Endothelial cell of umbilical vein (primary cell): Measurements from ENCODE around the gene MAP1S. TPM values are rescaled to one million over a fixed set of nuclear protein-coding genes. Genes with fewer than 3 reads are reported as not detected.
A peak's percentile ranks its signal among the peaks of the same experiment; 100 is the strongest.

ENCODE experiments used
- BruUV-seq: library from RNA; stranded (reverse); fragments of 400-500 nt; replicated peaks from 2 replicates; lab custom pipeline; 2021; lab: Mats Ljungman, UMichigan
- CTCF ChIA-PET: fragments of 300-600, 350-600 bp; sonication (Branson Sonifier 250); formaldehyde crosslinking; loops from one replicate; lab custom pipeline; 2021; ENCODE audit warnings: antibody characterized with exemption, inconsistent platforms; lab: Charles Lee
- POLR2A ChIA-PET: fragments of 300-600, 350-600 bp; sonication (Branson Sonifier 250); formaldehyde crosslinking; loops from one replicate; lab custom pipeline; 2021; ENCODE audit warnings: antibody characterized with exemption, inconsistent platforms; lab: Charles Lee
- DNase-seq: peaks from one replicate; pipeline ENCODE4 v3.0.0-alpha.2; 2011; ENCODE audit warnings: low read depth, low spot score
- FAIRE-seq: peaks from 2 replicates; lab custom pipeline; 2011; peaks lifted over from hg19 to GRCh38; lab: Jason Lieb, UNC
- H2AFZ ChIP-seq: 2 replicates; pipeline ENCODE4 v1.6.0; 2012; ENCODE audit warnings: low read depth, low read length, control low read depth, inconsistent platforms
- H3K27ac ChIP-seq: 2 replicates; pipeline ENCODE4 v1.5.1; 2011; ENCODE audit warnings: low read depth, mild to moderate bottlenecking, control low read depth, low read length, moderate library complexity; ENCODE audit not compliant: insufficient read depth
- H3K27me3 ChIP-seq, 2 experiments: 2 replicates each; pipeline versions ENCODE4 v1.6.0 to v1.6.1; 2011; ENCODE audit warnings: low read length in 2 of 2, mixed read lengths in 1 of 2; ENCODE audit not compliant: control insufficient read depth in 2 of 2, insufficient read depth in 2 of 2
- H3K36me3 ChIP-seq, 2 experiments: 2 replicates in 1 of 2; 3 replicates in 1 of 2; pipeline ENCODE4 v1.5.1; 2011; ENCODE audit warnings: low read length in 2 of 2, mild to moderate bottlenecking in 1 of 2, moderate library complexity in 1 of 2; ENCODE audit not compliant: control insufficient read depth in 2 of 2, insufficient read depth in 2 of 2; ENCODE audit errors: extremely low read depth in 1 of 2
- H3K4me1 ChIP-seq: 3 replicates; pipeline ENCODE4 v1.5.1; 2011; ENCODE audit warnings: mild to moderate bottlenecking, low read length; ENCODE audit not compliant: control insufficient read depth, insufficient read depth; ENCODE audit errors: extremely low read depth
- H3K4me2 ChIP-seq: 2 replicates; pipeline ENCODE4 v1.6.1; 2011; ENCODE audit warnings: low read length, control low read depth, mixed read lengths; ENCODE audit not compliant: insufficient read depth
- H3K4me3 ChIP-seq, 3 experiments: fragments of 200-600 bp in 1 of 3; sonication (generic), shearing (Covaris generic) in 1 of 3; replicated peaks in 1 of 3; 2 replicates each; pipeline ENCODE4 v1.5.1; 2011 to 2016; ENCODE audit warnings: control low read depth in 3 of 3, low read length in 3 of 3, mild to moderate bottlenecking in 2 of 3, inconsistent platforms in 1 of 3, low read depth in 1 of 3, moderate library complexity in 1 of 3; ENCODE audit not compliant: insufficient read depth in 1 of 3
- H3K79me2 ChIP-seq: 2 replicates; pipeline ENCODE4 v1.6.0; 2012; ENCODE audit warnings: low read length, inconsistent platforms; ENCODE audit not compliant: control insufficient read depth, insufficient read depth
- H3K9ac ChIP-seq: replicated peaks from 2 replicates; pipeline ENCODE3; 2011; ENCODE audit warnings: low read length, control low read depth; ENCODE audit not compliant: insufficient read depth; ENCODE audit errors: extremely low read depth
- H3K9me1 ChIP-seq: replicated peaks from 3 replicates; pipeline ENCODE4 v1.6.0; 2011; ENCODE audit warnings: mild to moderate bottlenecking, low read length; ENCODE audit not compliant: control insufficient read depth, insufficient read depth; ENCODE audit errors: extremely low read depth
- H3K9me3 ChIP-seq: replicated peaks from 2 replicates; pipeline ENCODE4 v1.5.1; 2012; ENCODE audit warnings: low read length, inconsistent platforms; ENCODE audit not compliant: control insufficient read depth, insufficient read depth
- H4K20me1 ChIP-seq: replicated peaks from 2 replicates; pipeline ENCODE3; 2011; ENCODE audit warnings: mild to moderate bottlenecking, low read length; ENCODE audit not compliant: control insufficient read depth, insufficient read depth; ENCODE audit errors: extremely low read depth
- CTCF ChIP-seq, 2 donors: IDR thresholded peaks; 1 replicate in 1 of 2; 2 replicates in 1 of 2; pipeline ENCODE4 v1.5.1; 2011; ENCODE audit warnings: low read length in 2 of 2, mild to moderate bottlenecking in 2 of 2, moderate library complexity in 2 of 2, control low read depth in 1 of 2, inconsistent platforms in 1 of 2, low read depth in 1 of 2; ENCODE audit not compliant: insufficient read depth in 1 of 2; ENCODE audit errors: extremely low read depth in 1 of 2
- EZH2 ChIP-seq: IDR thresholded peaks from 2 replicates; pipeline ENCODE4 v1.6.1; 2012; ENCODE audit warnings: borderline replicate concordance, low read depth, mild to moderate bottlenecking, moderate library complexity, low read length, inconsistent platforms; ENCODE audit not compliant: severe bottlenecking
- GATA2 ChIP-seq: IDR thresholded peaks from 2 replicates; pipeline ENCODE4 v1.7.0; 2011; ENCODE audit warnings: low read depth, mild to moderate bottlenecking, moderate library complexity, mixed read lengths, low read length; ENCODE audit not compliant: insufficient read length, insufficient read depth
- MAX ChIP-seq: IDR thresholded peaks from 2 replicates; pipeline ENCODE4 v1.6.1; 2011; ENCODE audit not compliant: insufficient read depth, insufficient read length
- MYC ChIP-seq: IDR thresholded peaks from one replicate; pipeline ENCODE4 v1.6.1; 2011; ENCODE audit warnings: mild to moderate bottlenecking, low read depth, low read length
- dilution Hi-C: fragments of 300-500 bp; cut with MboI; formaldehyde crosslinking; loops from one replicate; pipeline ENCODE4 v1.15.0; 2019; ENCODE audit warnings: low sequenced_read_pairs; ENCODE audit not compliant: extremely low pct_ligation_motif_present
- intact Hi-C: fragments of 100-400 bp; cut with micrococcal nuclease; formaldehyde crosslinking; loops from one replicate; pipeline ENCODE4 v1.10.0; 2022
- polyA plus RNA-seq, 4 experiments: library from polyadenylated mRNA; depleted of rRNA in 3 of 4; stranded (reverse) in 3 of 4; unstranded in 1 of 4; fragments of >200 nt; gene quantifications; 2 replicates each; pipeline versions ENCODE4 v1.2.1 to v1.2.3, GENCODE V29; 2011 to 2012; ENCODE audit warnings: missing spikeins in 1 of 4
- total RNA-seq: library from RNA; stranded (reverse); gene quantifications from 2 replicates; pipeline ENCODE4 v1.2.3, GENCODE V29; 2021

MAP1S gene
- total and polyA plus RNA-seq, 2 donors (not counting 3 experiments of a cell fraction or from before 2014, with no cell fraction given) = 94.8 to 143 TPM

DNA sequence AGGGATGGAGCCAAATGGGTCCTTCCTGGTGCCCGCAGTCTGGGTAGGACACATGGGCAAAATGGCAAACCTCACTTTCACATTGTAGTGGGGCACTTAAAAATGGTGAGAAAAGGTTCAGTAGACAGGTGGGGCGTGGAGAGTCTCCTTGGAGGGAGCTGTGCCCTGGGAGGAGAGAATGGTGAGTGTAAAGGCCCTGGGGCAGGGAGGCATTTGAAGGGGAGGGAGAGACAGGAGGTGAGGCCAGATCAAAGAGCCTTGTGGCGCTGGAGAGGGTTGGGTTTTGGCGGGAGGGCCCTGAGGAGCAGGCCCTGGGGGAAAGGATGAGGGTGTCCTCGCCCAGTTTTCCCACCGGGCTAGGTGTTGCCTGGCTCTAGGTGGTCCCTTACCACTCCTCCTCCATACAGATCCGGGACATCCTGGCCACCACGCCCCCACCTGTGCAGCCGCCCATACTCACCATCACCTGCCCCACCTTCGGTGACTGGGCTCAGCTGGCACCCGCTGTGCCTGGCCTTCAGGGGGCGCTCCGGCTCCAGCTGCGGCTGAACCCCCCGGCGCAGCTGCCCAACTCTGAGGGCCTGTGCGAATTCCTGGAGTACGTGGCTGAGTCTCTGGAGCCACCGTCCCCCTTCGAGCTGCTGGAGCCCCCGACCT is 6.3 kb downstream of the MAP1S start:
- ChIA-PET POLR2A (no interaction called here), CTCF (interaction anchor here (0.7 to 3.3 kb wide), 3 partner anchors 9 to 41 kb away, joined by 3 to 20 read pairs (median 3); no protein-coding TSS in a partner anchor)
- Histone ChIP-seq H3K9ac (no peak overlapping the region), H4K20me1 (no peaks in the 10 kb centered on the region), H3K9me1 (no peaks in the 10 kb centered on the region), H2AFZ (no peak overlapping the region), H3K4me2 (no peak overlapping the region), H3K27ac (no peak overlapping the region), H3K79me2 (peaks cover 97% of the 10 kb centered on the region), H3K36me3 (peaks cover 32 to 52% of the 10 kb centered on the region in 2 experiments), H3K4me1 (peaks cover 23% of the 10 kb centered on the region), H3K27me3 (no peaks in the 10 kb centered on the region), H3K4me3 (no peak overlapping the region), H3K9me3 (no peaks in the 10 kb centered on the region)
- intact Hi-C loops = no loop called here
- DNase-seq (no peak), FAIRE-seq (no peak)
- TF ChIP-seq CTCF (IDR thresholded peaks at IDR 0.05; ENCODE audit: extremely low read depth in 1 of 2, insufficient read depth in 1 of 2, low read depth in 1 of 2, low read length in 2 of 2) (peak; percentile 24 to 32), MYC (no peak)
- dilution Hi-C loops = no loop called here
- BruUV-seq = no TSS peak

- intact Hi-C loops = no loop called here
- dilution Hi-C loops = no loop called here
- POLR2A ChIA-PET = no interaction called here
- no peak overlapping the region for H2AFZ ChIP-seq
- no peaks in the 10 kb centered on the region for H4K20me1 ChIP-seq
- peaks cover 36 to 52% of the 10 kb centered on the region in 2 experiments for H3K36me3 ChIP-seq
- H3K4me3 ChIP-seq = no peak overlapping the region
- no TSS peak for BruUV-seq
- CTCF ChIA-PET = interaction anchor here (0.9 to 3.3 kb wide), 2 partner anchors 22 to 40 kb away, joined by 3 to 20 read pairs; no protein-coding TSS in a partner anchor
- H3K27ac ChIP-seq = no peak overlapping the region
- DNase-seq = no peak
- H3K79me2 ChIP-seq = peaks cover 97% of the 10 kb centered on the region
- TF ChIP-seq MAX = no peak
- no peak for TF ChIP-seq GATA2
- TF ChIP-seq CTCF (IDR thresholded peaks at IDR 0.05; ENCODE audit: extremely low read depth in 1 of 2, insufficient read depth in 1 of 2, low read depth in 1 of 2, low read length in 2 of 2) = no peak
- TF ChIP-seq EZH2 = no peak
- TF ChIP-seq MYC = no peak
- peaks cover 16% of the 10 kb centered on the region for H3K4me1 ChIP-seq
- H3K4me2 ChIP-seq = no peak overlapping the region
- no peak overlapping the region for H3K9ac ChIP-seq
- H3K9me1 ChIP-seq = no peaks in the 10 kb centered on the region
- H3K9me3 ChIP-seq = no peaks in the 10 kb centered on the region
- FAIRE-seq = no peak
- H3K27me3 ChIP-seq = no peaks in the 10 kb centered on the region
These were observed 7.0 kb downstream of the MAP1S start for GRCh38 chr19:17726136-17726741.
